Sigmoid colon (tissue), 7 donors: Measurements from ENCODE around the gene HOXD8. TPM values are rescaled to one million over a fixed set of nuclear protein-coding genes. Genes with fewer than 3 reads are reported as not detected.
A peak's percentile ranks its signal among the peaks of the same experiment; 100 is the strongest.

ENCODE experiments used
- DNase-seq: peaks from one replicate; pipeline ENCODE4 v3.0.0-alpha.2; 2019
- H3K27ac ChIP-seq, 4 donors: fragments of 200-600 bp; sonication (generic); one replicate each; pipeline ENCODE4 v1.5.1; 2016 to 2019; ENCODE audit warnings: mild to moderate bottlenecking in 1 of 4
- H3K27me3 ChIP-seq, 3 donors: fragments of 200-600 bp; sonication (generic); one replicate each; pipeline ENCODE4 v1.5.1; 2019; ENCODE audit warnings: mild to moderate bottlenecking in 1 of 3
- H3K36me3 ChIP-seq, 4 donors: fragments of 200-600 bp; sonication (generic); one replicate each; pipeline ENCODE4 v1.5.1; 2016 to 2019
- H3K4me1 ChIP-seq, 4 donors: fragments of 200-600 bp; sonication (generic); one replicate each; pipeline ENCODE4 v1.5.1; 2017 to 2019
- H3K4me3 ChIP-seq, 4 donors: fragments of 200-600 bp; sonication (generic); one replicate each; pipeline ENCODE4 v1.5.1; 2017 to 2019; ENCODE audit warnings: mild to moderate bottlenecking in 2 of 4, moderate library complexity in 1 of 4
- H3K9me3 ChIP-seq, 4 donors: fragments of 200-600 bp in 3 of 4; sonication (generic) in 3 of 4; one replicate each; pipeline versions ENCODE4 v1.5.1 to v1.6.1; 2013 to 2019
- EP300 ChIP-seq, 4 donors: sonication (generic); formaldehyde crosslinking; IDR thresholded peaks; one replicate each; pipeline ENCODE4 v1.6.1; 2017; ENCODE audit warnings: antibody characterized with exemption in 4 of 4
- POLR2A ChIP-seq, 2 donors: fragments of 450-650 bp; IDR thresholded peaks; one replicate each; pipeline ENCODE4 v1.6.1; 2016; ENCODE audit warnings: antibody characterized with exemption in 2 of 2, mild to moderate bottlenecking in 2 of 2, moderate library complexity in 2 of 2
- POLR2AphosphoS5 ChIP-seq, 4 donors: sonication (generic); formaldehyde crosslinking; IDR thresholded peaks; one replicate each; pipeline ENCODE4 v1.6.1; 2017; ENCODE audit warnings: antibody characterized with exemption in 4 of 4
- WGBS, 2 donors: extraction: QIAGEN DNeasy Blood & Tissue Kit; methylation state at CpG; one replicate each; pipeline ENCODE4 v1.1.7; 2013; 5-methylcytosine and 5-hydroxymethylcytosine counted together
- intact Hi-C: fragments of 100-400 bp; cut with DNase I; formaldehyde crosslinking; loops from one replicate; pipeline ENCODE4 v1.15.1; 2023
- polyA plus RNA-seq, 3 donors: library from polyadenylated mRNA; stranded (reverse); fragments of 200-250 nt; gene quantifications; one replicate each; pipeline ENCODE4 v1.2.3, GENCODE V29; 2013
- small RNA-seq, 3 donors: library from RNA; depleted of rRNA; stranded (forward); fragments of <200 nt; gene quantifications; one replicate each; pipeline ENCODE3, GENCODE V24; 2016
- total RNA-seq, 4 donors: library from RNA; depleted of rRNA; stranded (reverse); fragments of >200 nt; gene quantifications; one replicate each; pipeline ENCODE4 v1.1.0, GENCODE V29; 2016
- TF ChIP-seq, protein P1 (sequence below), 4 experiments: fragments of 450-650 bp in 3 of 4; fragments of 200-600 bp in 1 of 4; IDR thresholded peaks; one replicate each; pipeline ENCODE4 v1.5.1; 2016 to 2019; ENCODE audit warnings: antibody characterized with exemption in 4 of 4, mild to moderate bottlenecking in 3 of 4, moderate library complexity in 2 of 4
- donor health status: healthy with polysubstance abuse.
- donor health status: Bipolar disorder and iron deficiency.
- donor health status: healthy.

HOXD8 gene
- total and polyA plus RNA-seq, 7 donors, result 2.5 to 19.7 (median 10.8) TPM

DNA sequence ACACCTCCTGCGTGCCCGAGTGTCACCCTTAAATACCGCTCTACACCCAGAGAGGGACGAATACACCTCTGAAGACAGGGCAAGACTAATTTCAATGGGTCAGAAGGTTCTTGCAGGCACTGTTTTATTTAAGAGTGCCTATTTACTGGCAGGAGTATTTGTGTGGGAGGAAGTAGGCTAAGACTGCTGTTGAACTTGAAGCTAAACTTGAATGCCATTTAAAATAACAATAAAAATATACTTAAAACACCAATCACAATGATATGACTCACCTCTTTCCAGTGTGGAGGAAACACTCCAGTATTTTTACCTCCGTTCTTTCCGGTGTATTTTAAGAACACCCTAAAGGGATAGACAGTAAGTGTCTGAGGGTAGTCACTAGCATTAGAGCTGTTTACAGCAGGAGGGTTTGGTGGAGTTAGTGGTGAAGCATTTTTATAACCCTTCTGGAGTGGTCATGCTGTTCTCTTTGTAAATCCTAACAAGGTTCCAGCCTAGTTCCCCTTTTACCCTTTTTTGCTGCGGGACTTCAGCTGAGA lies 49.3 kb downstream of the HOXD8 start:
- no peak for TF ChIP-seq POLR2A (IDR thresholded peaks at IDR 0.05)
- TF ChIP-seq, protein P1, sequence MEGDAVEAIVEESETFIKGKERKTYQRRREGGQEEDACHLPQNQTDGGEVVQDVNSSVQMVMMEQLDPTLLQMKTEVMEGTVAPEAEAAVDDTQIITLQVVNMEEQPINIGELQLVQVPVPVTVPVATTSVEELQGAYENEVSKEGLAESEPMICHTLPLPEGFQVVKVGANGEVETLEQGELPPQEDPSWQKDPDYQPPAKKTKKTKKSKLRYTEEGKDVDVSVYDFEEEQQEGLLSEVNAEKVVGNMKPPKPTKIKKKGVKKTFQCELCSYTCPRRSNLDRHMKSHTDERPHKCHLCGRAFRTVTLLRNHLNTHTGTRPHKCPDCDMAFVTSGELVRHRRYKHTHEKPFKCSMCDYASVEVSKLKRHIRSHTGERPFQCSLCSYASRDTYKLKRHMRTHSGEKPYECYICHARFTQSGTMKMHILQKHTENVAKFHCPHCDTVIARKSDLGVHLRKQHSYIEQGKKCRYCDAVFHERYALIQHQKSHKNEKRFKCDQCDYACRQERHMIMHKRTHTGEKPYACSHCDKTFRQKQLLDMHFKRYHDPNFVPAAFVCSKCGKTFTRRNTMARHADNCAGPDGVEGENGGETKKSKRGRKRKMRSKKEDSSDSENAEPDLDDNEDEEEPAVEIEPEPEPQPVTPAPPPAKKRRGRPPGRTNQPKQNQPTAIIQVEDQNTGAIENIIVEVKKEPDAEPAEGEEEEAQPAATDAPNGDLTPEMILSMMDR (IDR thresholded peaks at IDR 0.05), result no peak
- TF ChIP-seq POLR2AphosphoS5 (IDR thresholded peaks at IDR 0.05), result no peak
- TF ChIP-seq EP300 (IDR thresholded peaks at IDR 0.05), result no peak
- intact Hi-C loops, result no loop called here
- no peaks in the 10 kb centered on the region for H3K9me3 ChIP-seq
- no peaks in the 10 kb centered on the region for H3K36me3 ChIP-seq
- H3K27ac ChIP-seq, result peak overlapping the region in 2 of 4 donors; percentile 12 to 25
- DNase-seq, result no peak
- peaks cover 40 to 83% (median 60%) of the 10 kb centered on the region in 3 donors for H3K27me3 ChIP-seq
- H3K4me3 ChIP-seq, result peak overlapping the region in 3 of 4 donors; percentile 22 to 34 (median 33)
- peaks cover 0 to 19% (median 13%) of the 10 kb centered on the region in 4 donors for H3K4me1 ChIP-seq
- 25 to 28% methylated on average over 7 of the region's 7 CpGs for WGBS, 2 donors

DNA sequence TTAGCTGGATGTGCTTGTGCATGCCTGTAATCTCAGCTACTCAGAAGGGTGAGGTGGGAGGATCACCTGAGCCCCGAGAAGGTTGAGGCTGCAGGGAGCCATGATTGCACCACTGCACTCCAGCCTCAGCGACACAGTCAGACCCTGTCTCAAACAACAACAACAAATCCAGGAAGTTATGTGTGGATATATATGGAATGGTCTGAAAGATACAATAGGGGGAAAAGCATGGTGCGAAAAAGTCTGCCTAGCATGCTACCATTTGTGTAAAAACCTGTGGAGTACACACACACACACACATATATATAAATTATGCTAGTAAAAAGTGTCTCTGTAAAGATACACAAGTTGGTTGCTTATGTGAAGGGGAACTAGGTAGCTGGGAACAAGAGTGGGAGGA lies 52.0 kb downstream of the HOXD8 start:
- DNase-seq, result no peak
- no peak for TF ChIP-seq EP300 (IDR thresholded peaks at IDR 0.05)
- no peak for TF ChIP-seq POLR2AphosphoS5 (IDR thresholded peaks at IDR 0.05)
- TF ChIP-seq, protein P1 (IDR thresholded peaks at IDR 0.05), result no peak
- TF ChIP-seq POLR2A (IDR thresholded peaks at IDR 0.05), result no peak
- no peak overlapping the region for H3K27ac ChIP-seq
- no peak overlapping the region for H3K4me3 ChIP-seq
- peaks cover 20 to 81% (median 43%) of the 10 kb centered on the region in 3 donors for H3K27me3 ChIP-seq
- H3K36me3 ChIP-seq, result no peaks in the 10 kb centered on the region
- 69 to 94% methylated on average over 3 of the region's 3 CpGs for WGBS, 2 donors
- peaks cover 0 to 15% (median 12%) of the 10 kb centered on the region in 4 donors for H3K4me1 ChIP-seq
- intact Hi-C loops, result no loop called here
- H3K9me3 ChIP-seq, result no peaks in the 10 kb centered on the region

Small RNAs within 50 kb of the gene (small RNA-seq; reads per million reads assigned to genes)
- 108,319 to 133,268 (median 126,436) reads per million in 3 donors for gene MIR10B

Other genes starting within 250 kb of the HOXD8 start
- 10 to 100 TPM; 15.9 to 48.2 (median 37.1) TPM for gene LNPK, start 127.4 kb upstream of the HOXD8 start, total RNA-seq
- 1 to 10 TPM; 1.8 to 6.8 (median 4.2) TPM for gene LNPK, start 127.4 kb upstream of the HOXD8 start, polyA plus RNA-seq
- gene EVX2, start 45.7 kb upstream of the HOXD8 start, total RNA-seq, result 1 to 10 TPM; 1.2 to 4.6 (median 2.1) TPM
- under 1 TPM in 1 of 3 donors, not detected in 2; 0.07 TPM for gene EVX2, start 45.7 kb upstream of the HOXD8 start, polyA plus RNA-seq
- gene HOXD13, start 37.0 kb upstream of the HOXD8 start, total RNA-seq, result 10 to 100 TPM; 18.7 to 48.9 (median 34.1) TPM
- 1 to 10 TPM in 2 of 3 donors, not detected in 1; 2.3 to 2.4 TPM for gene HOXD13, start 37.0 kb upstream of the HOXD8 start, polyA plus RNA-seq
- gene HOXD12, start 29.9 kb upstream of the HOXD8 start, total RNA-seq, result 1 to 10 TPM in 3 of 4 donors, not detected in 1; 1.3 to 1.8 (median 1.7) TPM
- gene HOXD12, start 29.9 kb upstream of the HOXD8 start, polyA plus RNA-seq, result under 1 TPM in 1 of 3 donors, not detected in 2; 0.15 TPM
- 10 to 100 TPM; 18.3 to 39.3 (median 24.9) TPM for gene HOXD11, start 22.4 kb upstream of the HOXD8 start, total RNA-seq
- 1 to 10 TPM in 2 of 3 donors, under 1 TPM in 1; 0.69 to 3.6 (median 2.1) TPM for gene HOXD11, start 22.4 kb upstream of the HOXD8 start, polyA plus RNA-seq
- 10 to 100 TPM; 10.7 to 46.0 (median 17.9) TPM for gene HOXD10, start 12.9 kb upstream of the HOXD8 start, total RNA-seq
- 1 to 10 TPM in 2 of 3 donors, under 1 TPM in 1; 0.23 to 2.4 (median 1.5) TPM for gene HOXD10, start 12.9 kb upstream of the HOXD8 start, polyA plus RNA-seq
- 10 to 100 TPM; 10.6 to 27.1 (median 12.9) TPM for gene HOXD9, start 7.0 kb upstream of the HOXD8 start, total RNA-seq
- gene HOXD9, start 7.0 kb upstream of the HOXD8 start, polyA plus RNA-seq, result 1 to 10 TPM in 2 of 3 donors, under 1 TPM in 1; 0.46 to 3.6 (median 1.8) TPM
- gene HOXD4, start 21.8 kb downstream of the HOXD8 start, total RNA-seq, result 1 to 10 TPM; 3.4 to 8.0 (median 4.8) TPM
- 1 to 10 TPM in 1 of 3 donors, under 1 TPM in 1, not detected in 1; 0.60 to 3.1 TPM for gene HOXD4, start 21.8 kb downstream of the HOXD8 start, polyA plus RNA-seq
- 1 to 10 TPM in 3 of 4 donors, under 1 TPM in 1; 0.68 to 4.6 (median 4.1) TPM for gene HOXD3, start 27.6 kb downstream of the HOXD8 start, total RNA-seq
- gene HOXD3, start 27.6 kb downstream of the HOXD8 start, polyA plus RNA-seq, result 1 to 10 TPM in 1 of 3 donors, under 1 TPM in 2; 0.60 to 1.4 (median 0.92) TPM
- under 1 TPM in 3 of 4 donors, not detected in 1; 0.16 to 0.71 (median 0.41) TPM for gene HOXD1, start 59.0 kb downstream of the HOXD8 start, total RNA-seq
- gene HOXD1, start 59.0 kb downstream of the HOXD8 start, polyA plus RNA-seq, result 1 to 10 TPM; 3.1 to 4.2 (median 3.6) TPM
- gene MTX2, start 139.7 kb downstream of the HOXD8 start, total RNA-seq, result 10 to 100 TPM; 34.5 to 49.5 (median 38.8) TPM
- 10 to 100 TPM; 45.8 to 66.8 (median 59.5) TPM for gene MTX2, start 139.7 kb downstream of the HOXD8 start, polyA plus RNA-seq